ENCODE data around the gene ATP6AP1.

- no peak for TF ChIP-seq EZH2 (IDR thresholded peaks at IDR 0.05; ENCODE audit: borderline replicate concordance, low read depth, low read length, severe bottlenecking)
- TF ChIP-seq, protein P1, sequence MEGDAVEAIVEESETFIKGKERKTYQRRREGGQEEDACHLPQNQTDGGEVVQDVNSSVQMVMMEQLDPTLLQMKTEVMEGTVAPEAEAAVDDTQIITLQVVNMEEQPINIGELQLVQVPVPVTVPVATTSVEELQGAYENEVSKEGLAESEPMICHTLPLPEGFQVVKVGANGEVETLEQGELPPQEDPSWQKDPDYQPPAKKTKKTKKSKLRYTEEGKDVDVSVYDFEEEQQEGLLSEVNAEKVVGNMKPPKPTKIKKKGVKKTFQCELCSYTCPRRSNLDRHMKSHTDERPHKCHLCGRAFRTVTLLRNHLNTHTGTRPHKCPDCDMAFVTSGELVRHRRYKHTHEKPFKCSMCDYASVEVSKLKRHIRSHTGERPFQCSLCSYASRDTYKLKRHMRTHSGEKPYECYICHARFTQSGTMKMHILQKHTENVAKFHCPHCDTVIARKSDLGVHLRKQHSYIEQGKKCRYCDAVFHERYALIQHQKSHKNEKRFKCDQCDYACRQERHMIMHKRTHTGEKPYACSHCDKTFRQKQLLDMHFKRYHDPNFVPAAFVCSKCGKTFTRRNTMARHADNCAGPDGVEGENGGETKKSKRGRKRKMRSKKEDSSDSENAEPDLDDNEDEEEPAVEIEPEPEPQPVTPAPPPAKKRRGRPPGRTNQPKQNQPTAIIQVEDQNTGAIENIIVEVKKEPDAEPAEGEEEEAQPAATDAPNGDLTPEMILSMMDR (IDR thresholded peaks at IDR 0.05; ENCODE audit: extremely low read depth in 1 of 2, insufficient read depth in 1 of 2, low read depth in 1 of 2, low read length in 2 of 2), result no peak
- TF ChIP-seq POLR2A (IDR thresholded peaks at IDR 0.05; ENCODE audit: low read depth, low read length), result no peak
- TF ChIP-seq JUN (IDR thresholded peaks at IDR 0.05; ENCODE audit: borderline replicate concordance, insufficient read depth, insufficient read length, low read depth), result no peak
- no peak for TF ChIP-seq GATA2 (IDR thresholded peaks at IDR 0.05; ENCODE audit: insufficient read depth, insufficient read length, low read depth, low read length)
Observed at GRCh38 chrX:154485150-154486051, 56.9 kb downstream of the ATP6AP1 start.
